Stimulated activated CD4-positive, alpha-beta T cell treated with anti-CD3 and anti-CD28 coated beads, Interleukin-15, amount 100 ng/mL, for 48 hours (primary cell): ENCODE results near the gene ELAPOR1.

Source experiments
- DNase-seq, 2 donors: peaks; one replicate each; pipeline ENCODE4 v3.0.0-alpha.2; 2020; ENCODE audit warnings: low read depth in 2 of 2

The ELAPOR1 gene

DNA sequence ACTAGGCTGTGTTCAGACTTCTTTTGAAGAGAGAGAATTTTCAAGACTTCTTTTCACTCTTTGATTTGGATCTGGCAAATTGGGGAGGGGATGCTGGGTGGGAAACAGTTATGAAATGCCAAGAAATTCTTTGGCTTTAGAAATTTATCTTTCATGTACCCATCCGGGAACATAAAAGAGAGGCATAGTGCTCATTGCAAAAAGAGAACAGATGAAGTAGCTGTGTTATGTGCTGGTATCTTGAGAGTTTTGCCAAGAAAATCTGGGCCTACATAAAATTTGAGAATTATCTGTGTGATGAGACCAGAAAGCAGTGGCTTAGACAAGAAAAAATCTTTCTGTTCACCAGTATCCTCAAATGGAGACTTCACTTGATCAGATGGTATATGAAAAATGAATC is 19.0 kb upstream of the ELAPOR1 start:
- no peak for DNase-seq

GRCh38 chr1:109095631-109096030 is 18.3 kb upstream of the ELAPOR1 start:
- DNase-seq, result no peak

GRCh38 chr1:109096120-109096519 is 17.8 kb upstream of the ELAPOR1 start:
- DNase-seq, result no peak

GRCh38 chr1:109099938-109100773 is 13.8 kb upstream of the ELAPOR1 start:
- peak; percentile 95 to 96 for DNase-seq

DNA sequence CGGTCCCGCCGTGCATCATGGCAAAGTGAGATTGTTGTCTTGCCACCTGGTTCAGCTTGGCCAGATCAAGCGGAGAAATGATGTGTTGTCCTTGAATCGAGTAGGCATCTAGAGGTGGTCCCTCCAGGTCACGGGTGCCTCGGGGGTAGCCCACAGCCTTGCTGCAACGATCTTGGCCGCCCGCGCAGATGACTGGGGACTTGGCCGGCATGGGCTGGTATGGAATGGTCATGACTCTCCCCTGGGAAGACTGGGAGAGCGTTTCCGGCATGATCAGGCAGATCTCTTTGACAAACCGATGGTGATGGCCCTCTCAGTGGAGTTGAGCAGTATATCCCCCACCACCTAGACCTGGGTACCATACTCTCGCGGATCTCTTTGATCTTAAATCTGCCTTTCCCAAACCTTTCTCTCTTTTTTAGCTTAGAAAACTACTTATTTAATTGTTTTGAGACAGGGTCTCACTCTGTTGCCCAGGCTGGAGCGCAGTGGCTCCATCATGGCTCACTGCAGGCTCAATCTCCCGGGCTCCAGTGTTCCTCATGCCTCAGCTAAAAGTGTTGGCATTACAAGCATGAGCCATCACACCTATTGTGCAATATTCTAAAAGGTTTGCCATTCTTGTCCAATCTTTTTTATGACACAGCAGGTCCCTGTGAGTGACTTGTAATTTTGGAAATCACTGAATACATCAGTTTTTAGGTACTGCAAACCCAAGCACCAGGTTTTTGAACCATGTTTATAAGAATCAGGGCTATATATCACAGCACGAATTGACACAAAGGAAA is 9.4 kb upstream of the ELAPOR1 start:
- DNase-seq, result no peak

DNA sequence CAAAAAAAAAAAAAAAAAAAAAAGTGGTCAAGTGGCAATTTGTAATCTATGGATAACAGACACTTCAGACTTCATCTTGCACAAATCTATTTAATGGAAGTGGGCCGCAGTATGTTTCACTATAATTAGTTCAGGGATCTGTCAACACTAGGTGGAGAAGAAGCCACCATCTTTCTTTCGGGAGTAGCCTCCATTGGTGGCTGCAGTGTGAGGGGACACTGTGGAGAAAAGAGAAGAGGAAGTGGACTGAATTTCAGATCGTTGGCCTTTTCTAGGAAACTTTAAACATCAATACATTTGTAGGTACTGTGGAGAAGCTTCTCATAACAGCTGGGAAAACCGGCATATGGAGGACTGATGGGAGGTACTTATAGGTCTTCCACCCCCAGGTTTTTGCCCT is 8.0 kb upstream of the ELAPOR1 start:
- DNase-seq, result no peak

GRCh38 chr1:109107785-109108184 is 6.1 kb upstream of the ELAPOR1 start:
- DNase-seq, result no peak

DNA sequence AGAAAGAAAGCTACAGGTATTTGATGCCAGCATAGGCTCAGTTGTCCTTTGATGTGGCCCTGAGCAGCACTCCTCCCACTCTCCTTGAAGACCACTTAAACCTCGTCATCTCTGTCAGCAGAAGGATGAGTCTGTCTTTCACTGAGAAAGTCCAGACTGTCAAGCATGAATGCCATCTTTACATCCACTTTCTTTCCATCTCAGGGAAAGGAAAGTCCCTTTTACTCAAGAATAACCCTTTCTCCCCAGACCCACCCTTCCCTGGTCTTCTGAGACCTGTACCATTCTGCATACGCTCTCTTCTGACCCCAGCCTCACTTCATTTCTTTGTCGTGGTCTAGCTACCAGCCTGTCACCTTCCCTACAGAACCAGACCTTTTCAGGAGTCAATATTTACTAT is 4.0 kb upstream of the ELAPOR1 start:
- no peak for DNase-seq

DNA sequence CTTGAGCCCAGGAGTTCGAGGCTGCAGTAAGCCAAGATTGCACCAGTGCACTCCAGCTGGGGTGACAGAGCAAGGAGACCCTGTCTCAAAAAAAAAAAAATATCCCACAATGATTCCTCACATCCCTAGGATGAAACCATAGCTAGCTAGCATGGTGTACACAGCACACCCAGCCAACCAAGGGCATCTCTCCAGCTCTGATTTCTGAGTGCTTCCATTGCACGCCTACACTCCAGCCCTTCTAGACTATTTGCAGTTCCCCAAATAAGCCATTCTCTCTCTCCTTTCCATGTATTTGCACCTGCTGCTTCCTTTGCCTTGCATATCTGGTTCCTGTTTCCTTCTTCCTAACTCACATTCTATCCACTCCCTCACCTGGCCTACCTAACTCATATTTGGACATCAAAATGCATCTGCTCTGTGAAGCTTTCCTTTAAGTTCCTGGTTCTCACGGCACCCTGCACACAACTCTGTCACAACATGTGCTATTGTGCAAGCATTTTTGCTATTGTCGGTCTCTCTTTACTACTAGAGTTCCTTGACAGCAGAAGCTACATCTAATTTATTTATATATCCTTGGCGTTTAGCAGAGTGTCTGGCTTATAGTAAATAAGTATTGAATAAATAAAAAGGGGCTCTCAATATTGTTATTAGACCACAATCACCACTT is 2.4 kb upstream of the ELAPOR1 start:
- DNase-seq, result no peak

- DNase-seq, result no peak
Measured at GRCh38 chr1:109112056-109112651, 1.8 kb upstream of the ELAPOR1 start.

DNA sequence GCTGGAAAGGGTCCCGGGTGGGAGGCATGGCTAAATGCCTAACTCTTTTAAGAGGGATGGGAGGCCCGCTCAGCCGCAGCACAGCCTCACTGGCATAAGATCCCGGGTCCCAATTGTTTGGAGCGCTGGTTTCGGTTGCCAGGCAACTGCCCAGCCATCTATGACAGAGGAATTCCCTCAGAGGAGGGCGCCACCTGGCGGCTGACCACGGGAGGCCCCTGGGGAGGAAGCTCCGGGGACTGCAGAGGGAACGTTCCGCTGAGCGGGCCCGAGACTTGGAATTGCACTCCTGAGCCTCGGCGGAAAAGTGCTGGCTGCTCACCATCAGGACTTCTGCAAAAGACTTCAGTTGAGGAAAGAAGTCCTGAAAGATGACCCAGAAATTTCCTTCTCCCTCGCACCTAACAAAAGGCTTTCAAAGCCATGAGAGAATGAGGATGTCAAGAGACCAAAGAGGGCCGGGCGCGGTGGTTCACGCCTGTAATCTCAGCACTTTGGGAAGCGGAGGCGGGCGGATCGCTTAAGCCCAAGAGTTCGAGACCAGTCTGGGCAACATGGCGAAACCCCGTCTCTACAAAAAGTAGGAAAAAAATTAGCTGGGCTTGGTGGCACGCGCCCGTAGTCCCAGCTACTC is 1.1 kb upstream of the ELAPOR1 start:
- peak; percentile 79 to 89 for DNase-seq

GRCh38 chr1:109114342-109114674 is 393 bp downstream of the ELAPOR1 start:
- no peak for DNase-seq

- DNase-seq, result no peak
Measured at GRCh38 chr1:109115685-109116084, 1.8 kb downstream of the ELAPOR1 start.

GRCh38 chr1:109116286-109116685 is 2.4 kb downstream of the ELAPOR1 start:
- no peak for DNase-seq

- DNase-seq, result no peak
Measured at GRCh38 chr1:109118089-109118488, 4.2 kb downstream of the ELAPOR1 start.

DNA sequence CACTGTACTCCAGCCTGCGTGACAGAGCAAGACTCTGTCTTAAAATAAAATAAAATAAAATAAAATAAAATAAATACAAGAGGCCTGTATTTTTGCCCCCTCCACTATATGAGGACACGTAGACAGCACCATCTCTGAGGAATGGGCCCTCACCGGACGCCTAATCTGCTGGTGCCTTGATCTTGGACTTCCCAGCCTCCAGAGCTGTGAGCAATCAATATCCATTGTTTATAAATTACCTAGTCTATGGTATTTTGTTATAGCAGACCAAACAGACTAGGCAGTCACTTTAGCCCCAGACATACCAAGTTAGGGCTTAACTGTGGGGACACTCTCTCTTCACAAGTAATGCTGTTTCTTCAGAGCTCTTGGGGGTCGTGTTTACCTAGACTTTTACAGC is 6.4 kb downstream of the ELAPOR1 start:
- no peak for DNase-seq

- no peak for DNase-seq
Measured at GRCh38 chr1:109131059-109131458, 17.1 kb downstream of the ELAPOR1 start.

- DNase-seq, result no peak
Measured at GRCh38 chr1:109131800-109132199, 17.9 kb downstream of the ELAPOR1 start.

DNA sequence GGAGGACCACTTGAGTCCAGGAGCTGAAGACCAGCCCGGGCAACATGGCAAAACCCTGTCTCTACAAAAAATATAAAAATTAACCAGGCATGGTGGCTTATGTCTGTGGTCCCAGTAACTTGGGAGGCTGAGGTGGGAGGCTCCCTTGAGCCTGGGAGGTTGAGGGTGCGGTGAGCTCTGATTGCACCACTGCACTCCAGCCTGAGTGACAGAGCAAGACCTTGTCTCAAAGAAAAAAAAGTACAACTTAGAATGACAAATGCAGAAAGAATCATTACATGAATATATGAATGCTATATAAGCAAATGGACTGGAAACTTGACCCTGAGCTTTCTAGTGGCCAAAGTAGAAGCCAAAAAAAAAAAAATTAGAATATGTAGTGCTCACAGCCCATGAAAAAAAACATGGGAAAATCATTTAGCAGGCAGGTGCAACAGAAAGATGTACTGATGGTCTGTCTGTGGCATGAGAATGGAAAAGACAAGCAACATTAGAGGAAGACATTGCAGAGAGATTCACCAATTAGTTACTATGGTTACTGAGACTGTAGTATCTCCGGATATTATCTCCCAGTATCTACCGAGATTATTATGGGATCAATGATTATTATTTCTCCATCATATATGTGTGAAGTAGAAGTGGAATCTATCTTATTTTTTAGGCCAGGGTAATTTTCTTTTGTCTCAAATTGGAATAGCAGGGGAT is 19.2 kb downstream of the ELAPOR1 start:
- DNase-seq, result no peak

GRCh38 chr1:109133815-109134214 is 19.9 kb downstream of the ELAPOR1 start:
- no peak for DNase-seq

DNA sequence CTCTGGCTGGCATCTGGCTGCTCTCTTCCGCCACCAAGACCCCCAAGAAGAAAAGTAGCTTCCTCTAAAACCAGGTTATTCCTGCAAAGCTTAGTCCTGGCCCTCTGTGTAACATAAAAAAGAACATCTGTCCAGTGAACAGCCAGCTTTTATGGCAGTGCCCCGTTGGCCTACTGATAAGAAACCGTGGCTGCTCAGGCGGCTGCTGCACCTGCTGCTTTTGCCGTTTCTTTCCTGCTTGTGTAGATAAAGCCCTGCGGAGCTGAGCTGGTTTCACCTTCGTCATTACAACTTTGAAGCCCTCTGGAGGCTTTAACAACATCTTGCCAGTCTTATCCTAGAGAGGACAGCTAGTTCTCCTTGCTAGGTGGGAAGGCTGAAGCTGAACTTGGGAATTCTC is 20.5 kb downstream of the ELAPOR1 start:
- DNase-seq, result no peak
